Transverse colon (tissue), 4 donors: Measurements from ENCODE around the gene MATR3. TPM values are rescaled to one million over a fixed set of nuclear protein-coding genes. Genes with fewer than 3 reads are reported as not detected.

Experiments used
- DNase-seq: peaks from one replicate; pipeline ENCODE4 v3.0.0-alpha.2; 2019
- H3K27ac ChIP-seq, 4 donors: fragments of 200-600 bp; sonication (generic); 2 replicates each; pipeline ENCODE4 v1.5.1; 2016 to 2018; ENCODE audit warnings: inconsistent platforms in 4 of 4
- H3K27me3 ChIP-seq: fragments of 200-600 bp; sonication (generic); 2 replicates; pipeline ENCODE4 v1.5.1; 2017; ENCODE audit warnings: inconsistent platforms
- H3K36me3 ChIP-seq, 4 donors: fragments of 200-600 bp; sonication (generic); 2 replicates each; pipeline ENCODE4 v1.5.1; 2017 to 2019; ENCODE audit warnings: inconsistent platforms in 4 of 4
- H3K4me1 ChIP-seq, 4 donors: fragments of 200-600 bp; sonication (generic); 2 replicates each; pipeline ENCODE4 v1.5.1; 2017 to 2020; ENCODE audit warnings: inconsistent platforms in 4 of 4
- H3K4me3 ChIP-seq, 4 donors: fragments of 200-600 bp; sonication (generic); 1 replicate in 1 of 4; 2 replicates in 3 of 4; pipeline versions ENCODE4 v1.5.1 to v1.6.1; 2017 to 2019; ENCODE audit warnings: inconsistent platforms in 4 of 4
- H3K9me3 ChIP-seq, 2 donors: fragments of 200-600 bp; sonication (generic); 2 replicates each; pipeline ENCODE4 v1.5.1; 2017 to 2019; ENCODE audit warnings: inconsistent platforms in 2 of 2
- CTCF ChIP-seq, 5 experiments: fragments of 200-600 bp in 3 of 5; fragments of 450-650 bp in 2 of 5; sonication (generic) in 3 of 5; IDR thresholded peaks; 1 replicate in 2 of 5; 2 replicates in 3 of 5; pipeline ENCODE4 v1.5.1; 2016 to 2017; ENCODE audit warnings: antibody characterized with exemption in 5 of 5, inconsistent platforms in 3 of 5, mild to moderate bottlenecking in 2 of 5, moderate library complexity in 1 of 5
- EP300 ChIP-seq: sonication (generic); formaldehyde crosslinking; IDR thresholded peaks from one replicate; pipeline ENCODE4 v1.6.1; 2017; ENCODE audit warnings: antibody characterized with exemption, low read depth
- POLR2A ChIP-seq: fragments of 450-650 bp; IDR thresholded peaks from one replicate; pipeline ENCODE4 v1.6.1; 2016; ENCODE audit warnings: antibody characterized with exemption, mild to moderate bottlenecking, moderate library complexity
- POLR2AphosphoS5 ChIP-seq, 3 donors: sonication (generic); formaldehyde crosslinking; IDR thresholded peaks; one replicate each; pipeline ENCODE4 v1.6.1; 2016; ENCODE audit warnings: antibody characterized with exemption in 3 of 3
- WGBS, 2 donors: methylation state at CpG; one replicate each; pipeline ENCODE4 v1.1.5; 2018; ENCODE audit warnings: low coverage in 1 of 2; 5-methylcytosine and 5-hydroxymethylcytosine counted together
- in situ Hi-C, 4 donors: fragments of 200-750 bp; cut with MboI; loops; one replicate each; pipeline versions ENCODE4 v1.15.0 to v1.15.1; 2017; ENCODE audit warnings: low sequenced_read_pairs in 3 of 4, low pct_ligation_motif_present in 1 of 4, low pct_unique_long_range_greater_than_20kb in 1 of 4
- intact Hi-C: fragments of 100-400 bp; cut with DNase I; formaldehyde crosslinking; loops from one replicate; pipeline ENCODE4 v1.15.1; 2023; ENCODE audit warnings: low total_unique reads
- total RNA-seq, 4 donors: library from RNA; depleted of rRNA; stranded (reverse); fragments of >200 nt; gene quantifications; one replicate each; pipeline ENCODE4 v1.1.0, GENCODE V29; 2016

Gene MATR3
- total RNA-seq, 4 donors from 2014 or later, result 97.3 to 190 (median 134) TPM

- Histone ChIP-seq H3K9me3 (no peaks in the 10 kb centered on the region), H3K27ac (no peak overlapping the region), H3K4me3 (no peak overlapping the region), H3K36me3 (no peaks in the 10 kb centered on the region), H3K27me3 (no peaks in the 10 kb centered on the region), H3K4me1 (peaks cover 16 to 18% (median 17%) of the 10 kb centered on the region in 4 donors)
- in situ Hi-C loops (no loop called here), intact Hi-C loops (no loop called here)
- 85 to 94% methylated on average over 4 to 7 of the region's 7 CpGs for WGBS, 2 donors
- TF ChIP-seq EP300 (no peak), POLR2A (no peak), POLR2AphosphoS5 (IDR thresholded peaks at IDR 0.05) (no peak), CTCF (IDR thresholded peaks at IDR 0.05) (no peak)
- no peak for DNase-seq
These were observed 82.8 kb downstream of the MATR3 start for GRCh38 chr5:139376364-139376763.

- H3K36me3 ChIP-seq, result no peaks in the 10 kb centered on the region
- WGBS, 2 donors, result 93% methylated on average over 3 of the region's 3 CpGs; no CpG with 5 or more reads in 1 of the 2 donors
These were observed 83.7 kb downstream of the MATR3 start for GRCh38 chr5:139377226-139377625.

GRCh38 chr5:139378101-139378825 lies 84.7 kb downstream of the MATR3 start:
- DNase-seq, result peak; percentile 8
- H3K36me3 ChIP-seq, result no peaks in the 10 kb centered on the region
- peaks cover 18 to 26% (median 25%) of the 10 kb centered on the region in 4 donors for H3K4me1 ChIP-seq
- H3K9me3 ChIP-seq, result no peaks in the 10 kb centered on the region
- in situ Hi-C loops (no loop called here), intact Hi-C loops (no loop called here)
- 84 to 94% methylated on average over 7 to 47 of the region's 47 CpGs for whole genome bisulfite sequencing, 2 donors
- no peak overlapping the region for H3K27ac ChIP-seq
- H3K27me3 ChIP-seq, result no peaks in the 10 kb centered on the region
- no peak for TF ChIP-seq POLR2AphosphoS5 (IDR thresholded peaks at IDR 0.05)
- TF ChIP-seq POLR2A, result no peak
- TF ChIP-seq CTCF (IDR thresholded peaks at IDR 0.05), result no peak
- TF ChIP-seq EP300, result no peak
- H3K4me3 ChIP-seq, result no peak overlapping the region

More at GRCh38 chr5:139377226-139377625, 83.7 kb downstream of the MATR3 start:
- TF ChIP-seq POLR2AphosphoS5 (IDR thresholded peaks at IDR 0.05) (no peak), EP300 (no peak), POLR2A (no peak), CTCF (IDR thresholded peaks at IDR 0.05) (no peak)
- peak; percentile 1 for DNase-seq
- Histone ChIP-seq H3K27me3 (no peaks in the 10 kb centered on the region), H3K9me3 (no peaks in the 10 kb centered on the region), H3K27ac (no peak overlapping the region), H3K4me3 (no peak overlapping the region), H3K4me1 (peaks cover 16 to 25% (median 22%) of the 10 kb centered on the region in 4 donors)
- intact Hi-C loops (no loop called here), in situ Hi-C loops (no loop called here)

- no peak overlapping the region for H3K27ac ChIP-seq
- no peaks in the 10 kb centered on the region for H3K36me3 ChIP-seq
- DNase-seq, result peak; percentile 2
- H3K4me1 ChIP-seq, result peaks cover 12 to 26% (median 24%) of the 10 kb centered on the region in 4 donors
- H3K9me3 ChIP-seq, result no peaks in the 10 kb centered on the region
- in situ Hi-C loops, result no loop called here
- no peaks in the 10 kb centered on the region for H3K27me3 ChIP-seq
- WGBS, 2 donors, result 70 to 83% methylated on average over 2 to 13 of the region's 13 CpGs
- intact Hi-C loops, result no loop called here
- no peak for TF ChIP-seq POLR2AphosphoS5 (IDR thresholded peaks at IDR 0.05)
- no peak for TF ChIP-seq EP300
- no peak for TF ChIP-seq POLR2A
- H3K4me3 ChIP-seq, result no peak overlapping the region
These were observed 85.4 kb downstream of the MATR3 start for GRCh38 chr5:139378941-139379361.
